ENCODE results near the gene MYRIP.

Gene MYRIP

DNA sequence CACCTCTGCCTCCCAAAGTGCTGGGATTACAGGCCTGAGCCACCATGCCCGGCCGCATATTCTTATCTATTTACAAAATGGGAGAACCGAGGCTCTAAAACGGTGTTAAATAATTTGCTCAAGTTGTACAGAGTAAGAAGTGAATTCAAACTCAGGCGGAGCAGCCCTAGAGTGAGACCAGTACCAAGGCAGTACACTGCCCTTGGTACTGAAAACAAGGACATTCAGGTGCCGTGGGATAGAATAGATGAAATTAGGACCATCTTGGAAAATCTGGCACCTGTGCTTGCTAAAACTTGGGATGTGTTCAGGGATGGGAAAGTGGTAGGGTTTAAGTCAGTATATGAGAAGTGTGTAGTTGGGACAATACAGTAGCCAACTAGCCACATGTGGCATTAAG, 100.7 kb downstream of the MYRIP start:
- ChIA-PET POLR2A (no interaction called here), CTCF (no interaction called here)
- DNase-seq (ENCODE audit: extremely low spot score) = no peak
- TF ChIP-seq FOXK2 (IDR thresholded peaks at IDR 0.05) (no peak), ZNF384 (IDR thresholded peaks at IDR 0.05) (no peak), SP1 (IDR thresholded peaks at IDR 0.05) (no peak), L3MBTL2 (conservative IDR thresholded peaks at IDR 0.05) (no peak), LEF1 (IDR thresholded peaks at IDR 0.05; ENCODE audit: borderline replicate concordance) (no peak)
- TF ChIP-seq, protein P1, sequence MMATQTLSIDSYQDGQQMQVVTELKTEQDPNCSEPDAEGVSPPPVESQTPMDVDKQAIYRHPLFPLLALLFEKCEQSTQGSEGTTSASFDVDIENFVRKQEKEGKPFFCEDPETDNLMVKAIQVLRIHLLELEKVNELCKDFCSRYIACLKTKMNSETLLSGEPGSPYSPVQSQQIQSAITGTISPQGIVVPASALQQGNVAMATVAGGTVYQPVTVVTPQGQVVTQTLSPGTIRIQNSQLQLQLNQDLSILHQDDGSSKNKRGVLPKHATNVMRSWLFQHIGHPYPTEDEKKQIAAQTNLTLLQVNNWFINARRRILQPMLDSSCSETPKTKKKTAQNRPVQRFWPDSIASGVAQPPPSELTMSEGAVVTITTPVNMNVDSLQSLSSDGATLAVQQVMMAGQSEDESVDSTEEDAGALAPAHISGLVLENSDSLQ (IDR thresholded peaks at IDR 0.05) = no peak

DNA sequence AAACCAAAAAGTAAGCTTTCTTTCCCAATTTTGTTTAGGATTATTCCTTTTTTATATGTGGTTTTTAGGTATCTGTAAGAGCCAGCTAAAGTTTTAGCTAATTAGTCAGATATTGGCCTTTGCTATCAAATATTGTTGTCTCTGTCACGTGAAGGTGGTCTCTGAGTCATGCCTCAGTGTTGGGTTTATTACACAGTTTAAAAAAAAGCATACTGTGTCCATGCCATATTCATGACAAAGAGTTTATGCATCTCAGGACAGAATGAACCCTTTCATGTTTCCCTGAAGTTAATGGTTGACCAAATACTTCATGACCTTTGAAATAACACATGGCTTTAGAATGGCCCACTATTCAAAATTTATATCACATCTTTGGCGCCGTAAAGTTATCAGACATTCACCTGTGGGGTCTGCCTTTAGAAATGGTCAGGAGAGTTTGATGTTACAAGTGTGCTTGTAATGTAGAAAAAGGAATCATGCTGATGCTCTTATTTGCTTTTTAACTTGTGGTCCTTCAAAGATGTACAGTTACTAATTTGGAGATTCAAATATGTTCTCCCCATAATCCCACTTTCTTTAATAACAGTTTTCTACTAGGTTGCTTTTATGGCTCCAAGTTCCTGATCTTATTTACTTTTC, 101.5 kb downstream of the MYRIP start:
- TF ChIP-seq LEF1 (IDR thresholded peaks at IDR 0.05; ENCODE audit: borderline replicate concordance) = no peak
- TF ChIP-seq ZNF384 (IDR thresholded peaks at IDR 0.05) = no peak
- no peak for TF ChIP-seq BHLHE40 (IDR thresholded peaks at IDR 0.05; ENCODE audit: borderline replicate concordance)
- POLR2A ChIA-PET = no interaction called here
- no peak for DNase-seq (ENCODE audit: extremely low spot score)
- CTCF ChIA-PET = no interaction called here

DNA sequence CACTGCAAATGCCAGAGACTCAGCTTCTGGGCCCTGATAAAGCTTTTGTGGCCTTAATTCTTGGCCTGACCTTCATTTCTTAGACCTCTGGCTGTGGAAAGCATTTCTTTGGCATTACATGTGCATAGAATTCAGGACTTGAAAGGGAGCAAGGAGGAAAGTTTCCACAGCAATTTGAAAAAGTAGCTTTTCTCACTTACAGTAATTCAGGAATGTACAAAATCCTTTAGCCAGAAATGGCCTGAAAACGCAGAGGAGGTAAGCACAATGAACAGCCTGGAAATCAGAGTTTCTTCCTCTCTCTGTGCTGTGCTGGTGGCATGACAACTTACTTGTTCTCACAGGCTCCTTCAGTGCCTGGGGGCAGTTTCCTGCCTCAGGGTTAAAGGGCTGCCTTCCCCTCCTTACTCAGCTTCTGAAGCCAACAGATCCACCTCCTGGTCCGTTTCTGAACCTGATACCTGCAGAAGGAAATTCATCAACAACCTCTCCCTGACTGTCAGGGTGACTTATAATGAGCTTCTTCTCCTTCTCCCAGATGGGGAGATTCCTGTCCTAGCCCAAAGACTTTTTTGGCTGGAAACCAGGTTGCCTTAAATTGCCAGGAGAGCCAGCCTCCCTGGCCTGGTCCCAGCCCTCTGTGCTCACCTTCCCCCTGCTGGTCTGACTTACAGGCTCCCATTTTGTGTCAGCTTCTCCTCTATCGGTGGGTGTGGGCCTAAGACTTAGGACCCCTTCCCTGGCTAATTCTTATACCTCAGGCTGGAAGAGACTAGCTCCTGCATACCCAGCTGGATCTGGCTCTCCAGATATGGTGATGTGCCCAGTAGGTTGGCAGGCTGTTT, 102.3 kb downstream of the MYRIP start:
- no peak for DNase-seq (ENCODE audit: extremely low spot score)
- TF ChIP-seq L3MBTL2 (conservative IDR thresholded peaks at IDR 0.05) (no peak), HDGF (IDR thresholded peaks at IDR 0.05; ENCODE audit: borderline replicate concordance) (no peak), LEF1 (IDR thresholded peaks at IDR 0.05; ENCODE audit: borderline replicate concordance) (no peak), FOXM1 (IDR thresholded peaks at IDR 0.05; ENCODE audit: borderline replicate concordance) (no peak)
- ChIA-PET POLR2A (no interaction called here), CTCF (no interaction called here)

DNA sequence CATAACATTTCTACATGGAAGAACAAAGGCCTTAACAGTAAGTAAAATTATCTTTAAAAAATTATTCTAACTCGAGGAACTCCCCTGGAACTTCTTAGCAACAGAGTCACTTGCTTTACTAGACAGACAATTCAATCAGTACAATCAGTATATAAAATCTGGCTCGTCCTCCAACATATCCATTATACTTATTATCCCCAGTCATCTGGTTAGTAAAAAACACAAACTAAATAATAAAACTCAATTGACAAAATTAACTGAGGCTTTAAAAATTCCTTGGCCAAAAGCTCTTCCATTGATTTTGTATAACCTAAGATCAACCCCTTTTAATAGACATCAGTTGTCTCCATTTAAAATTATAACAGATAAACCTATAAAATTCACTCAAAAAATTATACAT, 105.6 kb downstream of the MYRIP start:
- CTCF ChIA-PET = no interaction called here
- POLR2A ChIA-PET = no interaction called here
- TF ChIP-seq CTBP1 (IDR thresholded peaks at IDR 0.05; ENCODE audit: borderline replicate concordance) (no peak), L3MBTL2 (conservative IDR thresholded peaks at IDR 0.05) (no peak), ELF4 (IDR thresholded peaks at IDR 0.05) (no peak), LEF1 (IDR thresholded peaks at IDR 0.05; ENCODE audit: borderline replicate concordance) (no peak), ARNT (IDR thresholded peaks at IDR 0.05) (no peak), SP1 (IDR thresholded peaks at IDR 0.05) (no peak), SUZ12 (IDR thresholded peaks at IDR 0.05) (no peak)
- TF ChIP-seq, protein P1 (IDR thresholded peaks at IDR 0.05) = no peak
- no peak for DNase-seq (ENCODE audit: extremely low spot score)

DNA sequence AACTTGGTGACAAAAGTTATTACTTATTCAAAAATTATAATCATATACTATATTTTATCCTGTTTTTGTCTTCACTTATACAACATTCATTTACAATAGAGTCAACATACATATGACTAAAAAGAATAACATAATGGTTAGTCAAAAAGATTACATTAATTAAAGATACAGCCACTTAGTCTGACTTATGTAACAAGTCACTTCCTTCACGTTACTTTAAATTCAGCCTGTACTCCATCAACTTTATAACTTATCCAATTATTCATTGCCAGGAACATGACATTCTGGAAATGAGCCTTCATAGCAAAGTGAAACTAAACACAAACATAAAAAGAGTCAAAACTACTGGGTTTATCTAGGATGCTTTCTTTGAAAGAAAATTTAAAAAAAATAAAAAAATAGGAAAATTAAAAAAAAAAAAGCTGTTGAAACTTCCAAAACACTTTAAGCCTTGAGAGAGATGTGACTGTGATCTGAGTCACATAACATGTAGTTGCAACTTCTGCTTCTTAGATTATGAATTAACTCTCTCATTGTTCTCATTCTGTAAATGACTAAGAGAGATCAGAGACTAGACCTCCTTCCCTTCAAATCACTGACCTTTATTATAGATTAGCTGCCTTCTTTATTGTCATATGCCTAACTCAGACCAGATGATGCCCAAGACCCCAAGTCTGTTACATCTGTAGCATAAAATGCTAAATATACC, 107.8 kb downstream of the MYRIP start:
- ChIA-PET POLR2A (no interaction called here), CTCF (no interaction called here)
- TF ChIP-seq SP1 (IDR thresholded peaks at IDR 0.05) (no peak), ZNF384 (IDR thresholded peaks at IDR 0.05) (no peak), LEF1 (IDR thresholded peaks at IDR 0.05; ENCODE audit: borderline replicate concordance) (no peak), SUZ12 (IDR thresholded peaks at IDR 0.05) (no peak), FOXK2 (IDR thresholded peaks at IDR 0.05) (no peak), FOXM1 (IDR thresholded peaks at IDR 0.05; ENCODE audit: borderline replicate concordance) (no peak), BHLHE40 (IDR thresholded peaks at IDR 0.05; ENCODE audit: borderline replicate concordance) (no peak), L3MBTL2 (conservative IDR thresholded peaks at IDR 0.05) (no peak), TARDBP (IDR thresholded peaks at IDR 0.05) (no peak), HDGF (IDR thresholded peaks at IDR 0.05; ENCODE audit: borderline replicate concordance) (no peak)
- no peak for DNase-seq (ENCODE audit: extremely low spot score)

DNA sequence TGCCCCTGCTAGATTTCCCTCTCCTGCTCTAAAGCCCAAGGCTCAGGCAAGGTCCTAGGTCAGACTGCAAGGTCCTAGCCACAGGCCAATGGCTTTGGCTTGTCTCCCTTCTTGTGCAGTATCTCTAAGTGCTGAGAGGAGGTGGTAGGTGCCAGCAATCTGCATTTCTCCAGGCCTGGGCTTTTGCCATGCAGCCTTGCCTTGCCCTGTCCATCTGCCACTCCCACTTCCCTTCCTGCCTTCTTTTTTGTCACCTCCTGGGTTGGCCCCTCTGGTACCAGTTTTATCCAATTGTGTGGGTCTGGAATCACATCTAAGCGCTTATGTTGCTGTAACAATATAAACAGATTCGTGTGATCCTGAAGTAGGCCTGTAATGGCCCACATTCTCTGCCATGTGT, 109.9 kb downstream of the MYRIP start:
- POLR2A ChIA-PET = no interaction called here
- CTCF ChIA-PET = no interaction called here
- DNase-seq (ENCODE audit: extremely low spot score) = no peak
- TF ChIP-seq ARNT (IDR thresholded peaks at IDR 0.05) = no peak
- TF ChIP-seq BHLHE40 (IDR thresholded peaks at IDR 0.05; ENCODE audit: borderline replicate concordance) = no peak
- TF ChIP-seq CTBP1 (IDR thresholded peaks at IDR 0.05; ENCODE audit: borderline replicate concordance) = no peak
- TF ChIP-seq TARDBP (IDR thresholded peaks at IDR 0.05) = no peak
- no peak for TF ChIP-seq SUZ12 (IDR thresholded peaks at IDR 0.05)
- no peak for TF ChIP-seq FOXK2 (IDR thresholded peaks at IDR 0.05)
- no peak for TF ChIP-seq ZNF384 (IDR thresholded peaks at IDR 0.05)
- no peak for TF ChIP-seq HDGF (IDR thresholded peaks at IDR 0.05; ENCODE audit: borderline replicate concordance)
- TF ChIP-seq, protein P1 (IDR thresholded peaks at IDR 0.05) = no peak
- no peak for TF ChIP-seq FOXA1 (IDR thresholded peaks at IDR 0.05)
- TF ChIP-seq LEF1 (IDR thresholded peaks at IDR 0.05; ENCODE audit: borderline replicate concordance) = no peak
- no peak for TF ChIP-seq SP1 (IDR thresholded peaks at IDR 0.05)
- TF ChIP-seq ELF4 (IDR thresholded peaks at IDR 0.05) = no peak
- TF ChIP-seq NFRKB (IDR thresholded peaks at IDR 0.05) = no peak
- TF ChIP-seq FOXM1 (IDR thresholded peaks at IDR 0.05; ENCODE audit: borderline replicate concordance) = no peak
